NCI-H2081 treated with DMSO at 0.1 percent for 48 hours (cell line): ENCODE measurements around the gene SCN7A.

Experiments used
- DNase-seq: peaks from one replicate; lab custom pipeline; 2025; lab: John Stamatoyannopoulos, UW

The SCN7A gene

GRCh38 chr2:166404831-166405568 lies 89.0 kb downstream of the SCN7A start:
- no peak for DNase-seq

DNA sequence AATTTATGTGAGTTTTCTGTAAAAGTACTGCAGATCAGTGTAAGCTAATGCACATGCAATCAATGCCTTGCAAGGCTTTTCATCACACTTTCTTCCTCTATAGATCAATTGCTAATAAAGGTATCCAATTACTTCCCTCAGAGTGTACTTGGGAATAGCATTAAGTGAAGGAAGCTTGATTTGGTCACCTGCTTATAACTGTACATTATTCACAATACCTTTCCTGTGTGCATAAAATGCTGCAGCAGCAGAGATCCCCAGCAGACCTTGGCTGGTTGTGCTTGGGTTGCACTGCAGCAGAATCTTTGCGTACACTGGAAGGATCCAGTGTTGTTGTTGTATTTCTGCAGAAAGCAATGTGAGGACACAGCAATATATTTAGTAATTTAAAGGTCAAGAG lies 99.8 kb downstream of the SCN7A start:
- no peak for DNase-seq

DNA sequence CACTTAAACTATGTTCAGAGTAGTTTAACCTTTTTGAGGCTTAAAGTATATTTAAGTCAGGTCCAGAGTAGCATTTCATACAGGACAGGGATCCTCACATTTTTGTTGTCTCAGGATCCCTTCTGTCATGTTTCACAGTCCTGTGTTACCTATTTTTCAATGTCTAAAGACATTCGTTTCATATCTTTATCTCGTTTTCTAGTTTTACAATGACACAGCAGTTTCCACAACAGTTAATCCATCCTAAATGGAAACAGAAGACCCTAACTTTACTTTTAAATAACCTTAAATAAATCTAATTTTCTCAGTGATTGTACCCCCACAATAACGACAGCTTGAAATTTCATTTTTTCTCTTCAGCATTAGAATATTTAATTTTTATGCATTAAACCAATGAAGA lies 101.0 kb downstream of the SCN7A start:
- DNase-seq: no peak

GRCh38 chr2:166388481-166389070 lies 105.5 kb downstream of the SCN7A start:
- no peak for DNase-seq

GRCh38 chr2:166385313-166385712 lies 108.7 kb downstream of the SCN7A start:
- DNase-seq: no peak

DNA sequence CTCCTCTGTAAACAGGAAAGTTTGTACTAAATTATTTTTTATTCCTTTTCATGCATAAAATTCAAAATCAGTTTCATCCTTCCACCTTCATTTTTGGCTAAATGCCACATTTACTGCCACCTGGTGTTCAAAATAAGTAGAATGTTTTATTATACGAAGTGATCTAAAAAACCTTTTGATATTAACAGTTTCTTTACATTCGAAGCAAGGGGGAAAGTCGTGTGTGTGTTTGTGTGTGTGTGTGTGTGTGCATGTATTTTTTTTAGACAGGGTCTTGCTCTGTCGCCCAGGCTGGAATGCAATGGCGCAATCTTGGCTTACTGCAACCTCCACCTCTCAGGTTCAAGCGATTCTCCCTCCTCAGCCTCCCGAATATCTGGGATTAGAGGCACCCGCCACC lies 109.3 kb downstream of the SCN7A start:
- DNase-seq: no peak

GRCh38 chr2:166382448-166382847 lies 111.6 kb downstream of the SCN7A start:
- no peak for DNase-seq

DNA sequence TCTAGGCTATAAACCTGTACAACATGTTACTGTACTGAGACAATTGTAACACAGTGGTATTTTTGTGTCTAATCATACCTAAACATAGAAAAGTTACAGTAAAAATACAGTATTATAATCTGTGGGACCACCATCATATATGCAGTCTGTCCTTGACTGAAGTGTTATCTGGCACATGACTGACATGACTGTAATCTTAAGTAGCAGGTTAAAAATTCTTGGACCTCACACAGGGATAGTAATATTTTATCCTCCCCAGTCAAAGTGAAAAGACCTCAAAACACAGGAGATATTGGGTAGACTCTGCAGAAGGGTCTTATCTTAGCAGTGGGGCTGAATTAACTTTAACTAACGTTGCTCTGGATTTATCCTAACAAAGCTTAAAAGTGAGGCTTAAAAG lies 113.4 kb downstream of the SCN7A start:
- no peak for DNase-seq

DNA sequence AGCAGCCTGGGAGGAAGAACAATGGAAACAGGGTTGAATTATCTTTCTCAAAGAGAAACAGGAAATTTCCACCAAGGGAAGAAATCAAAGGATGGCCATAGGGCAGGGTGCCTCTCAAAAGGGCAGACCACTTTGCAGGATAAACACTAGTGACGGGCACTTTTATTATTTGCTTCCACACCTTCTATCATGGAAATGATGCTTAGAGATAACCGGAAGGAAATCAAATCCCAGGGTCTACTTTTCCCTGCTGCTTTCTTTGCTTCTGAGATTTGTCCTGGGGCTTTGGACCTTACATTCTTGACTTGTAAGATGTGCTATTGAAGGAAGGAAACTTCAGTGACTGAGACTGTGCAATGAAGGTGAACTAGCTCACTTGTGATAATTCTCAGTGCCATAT lies 117.2 kb downstream of the SCN7A start:
- no peak for DNase-seq

DNA sequence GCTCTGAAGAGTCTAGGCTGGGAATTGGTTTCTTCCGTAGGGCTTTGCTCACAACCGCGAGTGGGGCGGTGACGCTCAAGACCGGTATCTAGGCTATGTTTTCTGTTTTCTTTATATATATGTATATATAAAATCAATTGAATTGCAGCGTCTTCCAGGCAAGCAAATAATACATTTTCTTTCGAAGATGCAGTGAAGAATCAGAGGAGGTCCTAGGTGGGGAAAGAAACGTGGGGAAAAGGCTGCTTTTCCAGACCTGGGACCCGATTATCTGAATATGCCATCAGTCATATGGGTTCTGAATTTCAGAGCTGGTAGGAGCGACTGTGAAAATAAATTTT lies 117.6 kb downstream of the SCN7A start:
- no peak for DNase-seq

DNA sequence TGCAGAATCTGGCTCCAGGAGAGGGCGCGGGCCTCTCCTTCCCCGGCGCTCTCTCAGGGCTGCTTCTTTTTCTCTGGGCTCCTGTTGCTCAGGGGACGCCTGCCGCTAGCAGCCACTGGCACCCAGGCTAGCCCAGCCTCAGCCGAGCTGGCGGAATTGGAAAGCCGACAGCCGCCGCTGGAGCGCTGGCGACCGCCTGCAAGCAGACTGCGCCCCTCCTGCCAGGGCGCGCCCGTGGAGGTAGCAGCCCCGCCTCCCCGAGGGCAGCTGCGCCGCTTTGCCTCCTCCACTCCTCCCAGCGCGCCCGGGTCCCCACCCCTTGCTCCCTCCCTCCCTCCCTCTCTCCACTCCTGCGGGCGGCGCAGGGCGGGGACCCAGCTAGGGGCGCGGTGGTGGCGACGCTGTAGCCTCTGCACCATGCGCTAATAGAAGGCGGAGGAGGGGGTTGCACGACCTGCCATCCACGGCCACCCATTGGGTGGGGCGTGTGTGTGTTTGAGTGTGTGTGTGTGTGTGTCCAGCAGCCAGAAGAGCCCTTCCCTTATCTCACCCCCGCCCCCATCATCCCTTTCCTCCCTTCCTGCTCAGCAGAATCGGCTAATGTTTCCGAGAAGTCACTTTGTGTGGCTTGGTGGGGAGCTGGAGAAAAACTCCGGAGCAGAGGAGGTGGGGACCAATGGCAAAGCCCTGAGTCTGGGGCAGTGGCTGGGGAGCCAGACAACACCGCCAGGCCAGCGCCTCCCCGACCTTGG lies 118.1 kb downstream of the SCN7A start, which contains the start of gene SCN9A:
TSS of gene SCN9A (minus strand) at position 209 of the 752 bp plus-strand sequence. CDS start 64,188 bp downstream, outside the sequence.
- peak; percentile 25 for DNase-seq

DNA sequence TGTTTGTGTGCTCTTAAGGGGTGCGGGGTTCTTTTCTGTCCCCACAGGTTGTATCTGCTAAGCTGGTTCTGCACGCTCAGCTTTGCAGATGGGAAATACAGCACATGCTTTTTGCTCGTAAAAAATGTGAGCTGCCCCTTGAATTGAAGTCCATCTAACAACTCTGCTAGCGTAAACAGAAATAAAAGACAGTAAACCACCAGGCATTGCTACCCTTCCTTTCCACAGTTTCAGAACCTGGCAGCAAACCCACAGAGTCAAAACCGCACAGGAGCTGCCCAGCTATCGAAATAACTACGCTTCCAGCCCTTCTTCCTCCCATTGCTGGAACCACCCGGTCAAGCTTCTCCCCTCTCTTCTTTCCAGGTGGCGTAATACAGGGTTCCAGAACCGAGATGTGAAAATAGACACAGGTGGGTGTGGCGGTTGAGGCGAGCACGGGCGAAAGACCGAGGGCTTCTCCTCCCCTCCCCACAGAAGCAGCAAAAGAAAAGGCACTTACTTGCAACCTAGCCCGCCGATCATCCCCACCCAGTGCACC lies 118.8 kb downstream of the SCN7A start:
- DNase-seq: no peak

DNA sequence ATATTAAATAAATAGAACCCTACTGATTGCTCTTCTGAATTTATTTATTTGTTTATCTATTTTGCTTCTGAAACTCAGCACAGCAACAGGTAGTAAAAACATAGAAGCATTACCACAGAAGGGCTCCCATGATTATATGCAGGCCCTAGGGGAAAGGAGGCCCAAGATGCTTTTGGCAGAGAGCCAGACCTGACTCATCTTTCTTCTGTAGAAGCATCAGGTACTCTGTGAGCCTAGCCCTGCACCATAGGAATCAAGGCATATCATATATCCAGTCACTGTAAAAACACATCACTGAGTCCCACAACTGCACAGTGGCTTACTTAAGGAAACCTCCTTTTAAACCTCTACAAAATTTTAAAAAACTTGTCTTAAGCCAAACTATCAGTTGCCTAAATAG lies 120.1 kb downstream of the SCN7A start:
- DNase-seq: no peak

DNA sequence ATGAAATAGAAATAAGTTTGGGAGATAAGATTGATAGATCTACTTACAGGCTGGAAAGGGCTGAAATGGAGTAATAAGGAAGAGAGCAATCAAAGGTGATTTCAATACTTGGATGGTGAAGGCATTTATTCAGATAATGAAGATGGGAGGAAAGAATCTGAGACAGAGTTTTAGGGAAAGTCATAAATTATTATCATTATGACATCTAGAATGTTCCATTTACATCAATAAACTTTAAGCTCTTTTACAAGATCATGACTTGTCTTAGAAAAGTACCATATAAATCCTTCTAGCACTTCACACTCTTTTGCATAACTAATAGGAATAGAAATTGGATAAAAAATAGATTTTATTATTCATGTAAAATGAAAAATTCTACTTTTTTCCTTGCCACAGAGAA lies 120.5 kb downstream of the SCN7A start:
- DNase-seq: no peak

GRCh38 chr2:166373105-166373504 lies 120.9 kb downstream of the SCN7A start:
- no peak for DNase-seq

DNA sequence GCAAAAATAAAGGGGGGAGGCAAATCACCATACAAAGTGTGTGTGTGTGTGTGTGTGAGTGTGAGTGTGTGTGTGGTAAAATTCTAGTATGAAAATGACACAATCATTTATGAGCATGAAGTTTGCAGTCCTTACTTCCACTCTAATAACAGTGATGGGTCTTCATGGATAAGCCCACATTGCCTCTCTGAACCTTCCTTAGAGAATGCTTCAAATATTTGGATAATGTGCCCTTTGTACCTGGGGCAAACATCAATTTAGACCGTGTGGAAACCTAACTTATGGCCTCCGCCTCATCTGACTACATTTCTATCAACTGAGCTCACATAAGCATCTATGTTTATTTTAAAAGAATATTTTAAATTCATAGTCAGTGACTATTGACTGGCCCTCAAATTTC lies 122.0 kb downstream of the SCN7A start:
- no peak for DNase-seq

DNA sequence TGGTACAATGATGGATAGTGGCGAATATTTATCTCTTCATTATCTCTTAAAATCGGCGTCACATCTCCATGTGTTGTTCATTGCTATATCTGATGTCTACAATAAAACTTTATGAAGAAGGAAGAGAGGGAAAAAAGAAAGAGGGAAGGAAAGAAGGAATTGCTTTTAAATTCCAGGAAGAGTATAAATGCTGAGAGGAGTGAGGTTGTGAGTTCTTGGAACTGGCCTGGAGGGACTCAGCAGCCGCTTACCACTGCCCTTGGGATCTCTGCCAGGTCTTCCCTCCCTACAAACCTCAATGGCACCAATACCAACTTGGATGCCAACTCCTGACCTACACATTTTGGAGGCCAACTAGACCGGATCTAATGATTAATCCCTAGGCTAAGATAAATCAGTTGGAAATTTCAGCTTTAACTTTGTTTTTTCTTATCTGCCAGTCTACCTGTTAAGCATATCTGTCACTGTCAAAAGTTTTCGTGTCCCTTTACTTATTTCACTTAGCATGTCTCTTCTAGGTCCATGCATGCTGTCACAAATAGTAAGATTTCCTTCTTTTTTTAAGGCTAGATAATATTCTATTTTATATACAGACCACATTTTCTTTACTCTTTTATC lies 128.1 kb downstream of the SCN7A start:
- DNase-seq: no peak

DNA sequence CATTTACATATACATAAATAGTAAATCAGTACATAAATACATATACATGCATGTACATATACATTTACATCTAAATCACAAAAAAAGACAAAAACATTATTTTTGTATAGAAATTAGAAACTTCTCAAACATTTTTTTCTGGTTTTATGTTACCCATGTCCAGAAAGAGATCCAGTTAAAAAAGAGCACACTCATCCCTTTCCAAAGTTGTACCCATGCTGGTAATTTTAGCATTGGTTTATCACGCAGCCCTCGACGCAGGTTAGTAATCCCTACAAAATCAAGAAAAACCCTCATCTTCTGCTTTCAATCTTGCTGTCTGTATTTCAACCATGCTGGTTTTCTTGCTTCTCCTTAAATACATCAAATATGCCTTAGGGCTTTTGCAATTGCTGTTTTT lies 128.8 kb downstream of the SCN7A start:
- DNase-seq: no peak

DNA sequence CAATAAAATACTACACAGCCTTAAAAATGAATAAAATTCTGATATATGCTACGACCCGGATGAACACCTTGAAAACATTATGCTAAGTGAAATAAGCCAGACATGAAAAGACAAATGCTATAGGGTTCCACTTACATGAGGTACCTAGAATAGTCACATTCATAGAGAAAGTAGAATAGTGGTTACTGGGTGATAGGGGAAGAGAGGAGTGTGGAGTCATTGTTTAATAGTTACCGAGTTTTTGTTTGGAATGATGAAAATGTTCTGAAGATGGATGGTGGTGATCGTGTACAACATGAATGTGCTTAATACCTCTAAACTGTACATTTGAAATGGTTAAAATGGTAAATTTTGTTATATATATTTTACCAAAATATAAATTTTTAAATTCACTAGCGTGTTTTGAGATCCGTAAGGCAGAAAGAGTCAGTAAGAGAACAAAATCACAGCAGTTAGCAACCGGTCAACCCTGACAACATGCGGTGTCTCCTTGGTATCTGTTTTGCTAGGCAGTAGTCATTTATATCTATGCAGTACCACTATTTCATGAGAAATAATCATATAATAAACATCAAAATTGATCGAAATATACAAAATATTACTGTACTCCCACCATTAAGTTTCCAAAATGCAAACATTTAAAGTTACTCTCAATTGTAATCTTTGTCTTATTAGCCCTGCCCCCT lies 129.4 kb downstream of the SCN7A start:
- DNase-seq: no peak

DNA sequence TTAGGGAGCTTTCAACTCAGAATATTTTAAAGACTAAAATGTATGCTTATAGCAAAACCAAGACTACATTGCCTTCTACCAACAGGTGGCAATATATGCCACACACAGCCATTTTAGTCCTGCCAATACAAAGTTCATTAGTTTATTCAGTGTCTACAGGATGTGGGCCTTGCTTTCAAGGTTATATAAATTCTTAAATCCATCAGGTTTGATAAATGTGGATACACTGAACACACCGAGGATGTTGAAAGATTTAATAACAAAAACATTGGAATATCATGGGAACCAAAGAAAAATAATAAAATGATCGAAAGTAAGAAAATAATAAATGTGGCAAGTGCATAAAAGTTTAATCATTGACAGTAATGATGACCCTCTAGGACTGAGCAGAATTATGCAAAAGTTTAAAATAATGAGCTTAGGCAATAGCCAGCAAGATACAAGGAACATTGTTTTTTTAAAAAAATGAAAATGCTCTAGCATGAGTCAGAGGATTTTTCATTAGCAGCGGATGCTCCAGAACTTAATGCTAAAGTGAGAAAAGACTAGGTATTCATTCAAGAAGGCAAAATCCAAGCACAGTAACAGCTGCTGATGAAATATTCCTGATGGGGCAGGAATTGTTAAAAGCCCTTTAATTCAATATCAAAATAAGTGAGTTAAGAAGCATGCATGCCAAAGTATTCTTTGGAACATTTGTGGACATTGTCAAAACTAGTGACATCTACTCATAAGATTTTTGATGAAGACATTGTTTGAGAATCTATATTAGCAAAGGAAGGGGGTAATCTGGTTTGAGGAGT lies 132.5 kb downstream of the SCN7A start:
- DNase-seq: no peak

DNA sequence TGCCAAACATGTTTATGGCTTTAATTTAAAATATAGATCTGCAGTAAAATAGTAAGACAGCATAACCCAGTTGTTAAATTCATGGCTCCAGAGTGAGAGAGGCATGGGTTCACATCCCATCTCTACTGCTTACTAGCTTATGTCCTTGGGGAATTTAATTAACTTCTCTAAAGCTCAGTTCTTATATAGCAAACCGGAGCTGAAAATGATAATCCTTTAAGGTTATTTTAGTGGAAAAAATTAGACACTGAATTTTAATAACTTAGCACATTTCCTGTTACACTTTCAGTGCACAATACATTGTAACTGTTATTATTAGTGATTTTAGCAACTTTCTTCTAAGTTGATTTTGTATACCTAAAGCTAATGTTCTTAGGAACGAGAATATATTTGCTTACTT lies 133.1 kb downstream of the SCN7A start:
- no peak for DNase-seq
